ENCODE data around the gene MAFG.

DNA sequence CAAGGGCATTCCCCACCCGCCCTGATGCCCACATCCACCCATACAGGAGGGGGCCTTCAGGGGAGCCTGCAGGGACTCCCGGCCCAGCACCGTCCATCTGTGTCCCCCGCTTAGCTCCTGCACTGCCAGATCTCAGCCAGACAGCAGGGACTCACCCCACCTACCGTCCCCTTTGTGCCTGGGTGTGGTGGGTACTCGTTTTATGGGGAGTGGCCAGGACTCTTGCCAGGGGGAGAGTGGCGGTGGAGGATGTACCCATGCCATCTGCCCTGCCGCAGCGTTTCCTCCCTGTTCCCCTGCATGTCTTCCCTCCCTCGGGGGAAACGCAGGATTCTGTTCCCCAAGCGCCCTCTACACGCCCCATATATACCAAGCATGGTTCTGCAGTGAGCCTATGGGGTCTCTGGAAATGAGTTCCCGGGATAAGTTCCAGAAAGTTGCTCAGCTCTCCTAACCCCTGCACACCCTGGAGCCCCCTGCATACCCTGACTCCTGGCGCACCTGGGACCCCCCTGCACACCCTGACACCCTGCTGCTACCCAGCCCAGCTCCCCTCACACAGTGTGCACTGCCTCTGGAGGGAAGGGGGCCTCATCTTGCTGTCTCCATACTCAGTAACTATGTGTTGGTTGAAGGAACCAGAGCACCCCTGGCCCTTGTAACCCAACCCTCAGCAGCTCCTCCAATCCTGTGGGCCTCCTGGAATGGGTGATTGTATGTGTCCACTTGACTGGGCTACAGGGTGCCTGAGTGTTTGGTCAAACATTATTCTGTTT, 4.2 kb upstream of the MAFG start:
- TF ChIP-seq, protein P1, sequence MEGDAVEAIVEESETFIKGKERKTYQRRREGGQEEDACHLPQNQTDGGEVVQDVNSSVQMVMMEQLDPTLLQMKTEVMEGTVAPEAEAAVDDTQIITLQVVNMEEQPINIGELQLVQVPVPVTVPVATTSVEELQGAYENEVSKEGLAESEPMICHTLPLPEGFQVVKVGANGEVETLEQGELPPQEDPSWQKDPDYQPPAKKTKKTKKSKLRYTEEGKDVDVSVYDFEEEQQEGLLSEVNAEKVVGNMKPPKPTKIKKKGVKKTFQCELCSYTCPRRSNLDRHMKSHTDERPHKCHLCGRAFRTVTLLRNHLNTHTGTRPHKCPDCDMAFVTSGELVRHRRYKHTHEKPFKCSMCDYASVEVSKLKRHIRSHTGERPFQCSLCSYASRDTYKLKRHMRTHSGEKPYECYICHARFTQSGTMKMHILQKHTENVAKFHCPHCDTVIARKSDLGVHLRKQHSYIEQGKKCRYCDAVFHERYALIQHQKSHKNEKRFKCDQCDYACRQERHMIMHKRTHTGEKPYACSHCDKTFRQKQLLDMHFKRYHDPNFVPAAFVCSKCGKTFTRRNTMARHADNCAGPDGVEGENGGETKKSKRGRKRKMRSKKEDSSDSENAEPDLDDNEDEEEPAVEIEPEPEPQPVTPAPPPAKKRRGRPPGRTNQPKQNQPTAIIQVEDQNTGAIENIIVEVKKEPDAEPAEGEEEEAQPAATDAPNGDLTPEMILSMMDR (IDR thresholded peaks at IDR 0.05): no peak
- no peak for TF ChIP-seq POLR2A (IDR thresholded peaks at IDR 0.05)

All from body of pancreas (tissue), 4 donors.